ENCODE measurements around the gene EYA2. TPM values are rescaled to one million over a fixed set of nuclear protein-coding genes. Genes with fewer than 3 reads are reported as not detected.

The EYA2 gene
- total RNA-seq, 1 experiment from 2014 or later: 0.74 TPM

DNA sequence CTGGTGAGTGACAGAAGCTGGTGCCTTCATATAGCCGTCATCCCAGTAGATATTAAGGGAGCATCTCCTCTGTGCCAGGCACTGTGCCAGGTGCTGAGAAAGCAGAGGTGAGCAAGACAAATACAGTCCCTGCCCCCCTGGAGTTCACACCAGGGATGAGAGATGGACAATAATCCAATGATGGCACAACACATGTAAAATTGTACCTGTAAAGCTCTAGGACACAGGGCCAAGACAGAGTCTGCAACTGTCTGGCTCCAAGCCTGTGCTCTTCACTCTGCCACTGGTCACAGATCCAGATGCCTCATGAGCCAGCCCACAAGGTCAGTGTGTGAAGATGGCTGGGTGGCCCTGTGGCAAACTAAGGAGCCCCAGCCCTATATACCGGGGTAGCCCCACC is 133.8 kb downstream of the EYA2 start:
- Histone ChIP-seq H3K18ac (ENCODE audit: insufficient read length, low read depth, low read length) (no peak overlapping the region), H3K23me2 (ENCODE audit: insufficient read length, low read depth, low read length, poor library complexity, severe bottlenecking) (no peaks in the 10 kb centered on the region), H3K27ac (ENCODE audit: insufficient read length, low read depth, low read length) (no peak overlapping the region), H3K4me2 (ENCODE audit: insufficient read depth, insufficient read length, low read length) (no peak overlapping the region), H2BK12ac (ENCODE audit: insufficient read length, low read depth, low read length) (no peak overlapping the region), H3K9ac (ENCODE audit: extremely low read depth, insufficient read length, low read length) (no peak overlapping the region), H4K91ac (ENCODE audit: insufficient read length, low read depth, low read length) (no peak overlapping the region), H3K27me3 (ENCODE audit: insufficient read depth, low read length) (no peaks in the 10 kb centered on the region), H4K5ac (ENCODE audit: insufficient read length, low read depth, low read length) (no peak overlapping the region), H2BK120ac (ENCODE audit: low read depth, low read length, poor library complexity, severe bottlenecking) (no peak overlapping the region), H3K23ac (ENCODE audit: insufficient read length, low read depth, low read length) (no peak overlapping the region), H3T11ph (ENCODE audit: low read length) (no peak overlapping the region), H3K79me1 (ENCODE audit: insufficient read depth, low read depth, low read length, poor library complexity, severe bottlenecking) (no peaks in the 10 kb centered on the region), H3K9me3 (ENCODE audit: control insufficient read depth, low read depth, low read length) (no peaks in the 10 kb centered on the region), H2BK5ac (ENCODE audit: insufficient read length, low read length) (no peak overlapping the region), H2BK15ac (ENCODE audit: low read depth, low read length) (no peak overlapping the region), H2AK5ac (ENCODE audit: insufficient read length, low read length) (no peak overlapping the region), H4K8ac (replicated peaks; ENCODE audit: insufficient read length, low read depth, low read length) (no peak overlapping the region), H2AFZ (ENCODE audit: low read length) (no peak overlapping the region), H3K14ac (ENCODE audit: insufficient read depth, low read length) (no peak overlapping the region), H2BK20ac (ENCODE audit: low read depth, low read length, poor library complexity, severe bottlenecking) (no peak overlapping the region), H4K20me1 (ENCODE audit: control insufficient read depth, insufficient read depth, insufficient read length) (no peaks in the 10 kb centered on the region), H3K4ac (ENCODE audit: low read depth, low read length) (no peak overlapping the region), H3K4me1 (ENCODE audit: insufficient read depth, low read length) (no peaks in the 10 kb centered on the region), H3K56ac (ENCODE audit: insufficient read length, low read depth, low read length) (no peak overlapping the region), H3K79me2 (ENCODE audit: insufficient read depth, low read length) (no peaks in the 10 kb centered on the region)
- Mint-ChIP-seq H3K27ac (peak overlapping the region in 1 of 3 experiments; percentile 16; a peak in 1 of 7 replicates), H3K4me1 (peaks cover 0 to 10% of the 10 kb centered on the region in 2 experiments; a peak in 1 of 4 replicates), H3K36me3 (ENCODE audit: insufficient read depth in 1 of 3, low read depth in 3 of 3) (no peaks in the 10 kb centered on the region), H3K27me3 (ENCODE audit: low read depth) (peaks cover 5% of the 10 kb centered on the region), H3K9me3 (peaks cover 2 to 5% of the 10 kb centered on the region in 2 experiments; a peak in 2 of 5 replicates), H3K4me3 (no peak overlapping the region)
- no peak for DNase-seq
- TF ChIP-seq, protein P1, sequence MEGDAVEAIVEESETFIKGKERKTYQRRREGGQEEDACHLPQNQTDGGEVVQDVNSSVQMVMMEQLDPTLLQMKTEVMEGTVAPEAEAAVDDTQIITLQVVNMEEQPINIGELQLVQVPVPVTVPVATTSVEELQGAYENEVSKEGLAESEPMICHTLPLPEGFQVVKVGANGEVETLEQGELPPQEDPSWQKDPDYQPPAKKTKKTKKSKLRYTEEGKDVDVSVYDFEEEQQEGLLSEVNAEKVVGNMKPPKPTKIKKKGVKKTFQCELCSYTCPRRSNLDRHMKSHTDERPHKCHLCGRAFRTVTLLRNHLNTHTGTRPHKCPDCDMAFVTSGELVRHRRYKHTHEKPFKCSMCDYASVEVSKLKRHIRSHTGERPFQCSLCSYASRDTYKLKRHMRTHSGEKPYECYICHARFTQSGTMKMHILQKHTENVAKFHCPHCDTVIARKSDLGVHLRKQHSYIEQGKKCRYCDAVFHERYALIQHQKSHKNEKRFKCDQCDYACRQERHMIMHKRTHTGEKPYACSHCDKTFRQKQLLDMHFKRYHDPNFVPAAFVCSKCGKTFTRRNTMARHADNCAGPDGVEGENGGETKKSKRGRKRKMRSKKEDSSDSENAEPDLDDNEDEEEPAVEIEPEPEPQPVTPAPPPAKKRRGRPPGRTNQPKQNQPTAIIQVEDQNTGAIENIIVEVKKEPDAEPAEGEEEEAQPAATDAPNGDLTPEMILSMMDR (conservative IDR thresholded peaks at IDR 0.05): no peak
- WGBS (ENCODE audit: extremely low coverage, insufficient read length, low lambda C conversion rate): no CpG with 5 or more reads among the region's 2 CpGs
